ENCODE data around the gene LRRC46.
A peak's percentile ranks its signal among the peaks of the same experiment; 100 is the strongest.

Gene LRRC46

GRCh38 chr17:47818002-47818695 lies 13.3 kb upstream of the LRRC46 start:
- in situ Hi-C loops (cut with MboI; ENCODE audit: low sequenced_read_pairs, unreplicated experiment) = no loop called here

GRCh38 chr17:47819475-47819874 lies 12.0 kb upstream of the LRRC46 start:
- in situ Hi-C loops (cut with MboI; ENCODE audit: low sequenced_read_pairs, unreplicated experiment) = no loop called here
- no peak for DNase-seq (ENCODE audit: low spot score)
- TF ChIP-seq, protein P1, sequence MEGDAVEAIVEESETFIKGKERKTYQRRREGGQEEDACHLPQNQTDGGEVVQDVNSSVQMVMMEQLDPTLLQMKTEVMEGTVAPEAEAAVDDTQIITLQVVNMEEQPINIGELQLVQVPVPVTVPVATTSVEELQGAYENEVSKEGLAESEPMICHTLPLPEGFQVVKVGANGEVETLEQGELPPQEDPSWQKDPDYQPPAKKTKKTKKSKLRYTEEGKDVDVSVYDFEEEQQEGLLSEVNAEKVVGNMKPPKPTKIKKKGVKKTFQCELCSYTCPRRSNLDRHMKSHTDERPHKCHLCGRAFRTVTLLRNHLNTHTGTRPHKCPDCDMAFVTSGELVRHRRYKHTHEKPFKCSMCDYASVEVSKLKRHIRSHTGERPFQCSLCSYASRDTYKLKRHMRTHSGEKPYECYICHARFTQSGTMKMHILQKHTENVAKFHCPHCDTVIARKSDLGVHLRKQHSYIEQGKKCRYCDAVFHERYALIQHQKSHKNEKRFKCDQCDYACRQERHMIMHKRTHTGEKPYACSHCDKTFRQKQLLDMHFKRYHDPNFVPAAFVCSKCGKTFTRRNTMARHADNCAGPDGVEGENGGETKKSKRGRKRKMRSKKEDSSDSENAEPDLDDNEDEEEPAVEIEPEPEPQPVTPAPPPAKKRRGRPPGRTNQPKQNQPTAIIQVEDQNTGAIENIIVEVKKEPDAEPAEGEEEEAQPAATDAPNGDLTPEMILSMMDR (IDR thresholded peaks at IDR 0.05; ENCODE audit: borderline replicate concordance, control extremely low read depth, extremely low read depth, insufficient read depth, missing control alignments) = no peak

More at GRCh38 chr17:47818002-47818695, 13.3 kb upstream of the LRRC46 start:
- TF ChIP-seq, protein P1 (IDR thresholded peaks at IDR 0.05; ENCODE audit: borderline replicate concordance, control extremely low read depth, extremely low read depth, insufficient read depth, missing control alignments) = no peak
- DNase-seq (ENCODE audit: low spot score) = no peak

- TF ChIP-seq, protein P1 (IDR thresholded peaks at IDR 0.05; ENCODE audit: borderline replicate concordance, control extremely low read depth, extremely low read depth, insufficient read depth, missing control alignments) = no peak
- no peak for DNase-seq (ENCODE audit: low spot score)
- in situ Hi-C loops (cut with MboI; ENCODE audit: low sequenced_read_pairs, unreplicated experiment) = no loop called here
Measured at GRCh38 chr17:47820033-47820789, 11.3 kb upstream of the LRRC46 start.

- in situ Hi-C loops (cut with MboI; ENCODE audit: low sequenced_read_pairs, unreplicated experiment) = no loop called here
- no peak for DNase-seq (ENCODE audit: low spot score)
- TF ChIP-seq, protein P1 (IDR thresholded peaks at IDR 0.05; ENCODE audit: borderline replicate concordance, control extremely low read depth, extremely low read depth, insufficient read depth, missing control alignments) = no peak
Measured at GRCh38 chr17:47821031-47821423, 10.4 kb upstream of the LRRC46 start.

GRCh38 chr17:47821424-47822391 lies 9.8 kb upstream of the LRRC46 start, which contains the start of gene OSBPL7:
Gene OSBPL7, minus strand, starts transcription at chr17:47821794. Its CDS starts 1,516 bp downstream, at chr17:47820278.
- peak; percentile 91 for DNase-seq (ENCODE audit: low spot score)
- TF ChIP-seq, protein P1 (IDR thresholded peaks at IDR 0.05; ENCODE audit: borderline replicate concordance, control extremely low read depth, extremely low read depth, insufficient read depth, missing control alignments) = peak; percentile 77
- in situ Hi-C loops (cut with MboI; ENCODE audit: low sequenced_read_pairs, unreplicated experiment) = no loop called here

- in situ Hi-C loops (cut with MboI; ENCODE audit: low sequenced_read_pairs, unreplicated experiment) = no loop called here
- DNase-seq (ENCODE audit: low spot score) = no peak
- TF ChIP-seq, protein P1 (IDR thresholded peaks at IDR 0.05; ENCODE audit: borderline replicate concordance, control extremely low read depth, extremely low read depth, insufficient read depth, missing control alignments) = no peak
Measured at GRCh38 chr17:47822785-47823184, 8.7 kb upstream of the LRRC46 start.

Measured in GM13976 (cell line).